ENCODE data around the gene POTEJ. TPM values are rescaled to one million over a fixed set of nuclear protein-coding genes. Genes with fewer than 3 reads are reported as not detected.

The POTEJ gene
- total RNA-seq, 1 donor from 2014 or later, result 0.21 TPM

Small RNAs within 50 kb of the gene (small RNA-seq; reads per million reads assigned to genes)
- gene RF00017 (not detected), gene RNU6-848P (not detected)

Other genes starting within 250 kb of the POTEJ start
- gene POTEI, start 102.1 kb upstream of the POTEJ start, total RNA-seq (ENCODE audit: low replicate concordance), result 1.8 and 2.4 TPM in 2 replicates
- gene CFC1B, start 90.2 kb upstream of the POTEJ start, total RNA-seq (ENCODE audit: low replicate concordance), result not detected in 2 replicates
- not detected in 2 replicates for gene CFC1, start 11.9 kb upstream of the POTEJ start, total RNA-seq (ENCODE audit: low replicate concordance)
- not detected in 2 replicates for gene GPR148, start 117.6 kb downstream of the POTEJ start, total RNA-seq (ENCODE audit: low replicate concordance)
- not detected in 2 replicates for gene AMER3, start 144.1 kb downstream of the POTEJ start, total RNA-seq (ENCODE audit: low replicate concordance)
- 22.8 and 44.8 TPM in 2 replicates for gene ARHGEF4, start 225.5 kb downstream of the POTEJ start, total RNA-seq (ENCODE audit: low replicate concordance)